Left ventricle myocardium inferior (tissue), 1 donor: ENCODE data around the gene PLA2G4A. TPM values are rescaled to one million over a fixed set of nuclear protein-coding genes. Genes with fewer than 3 reads are reported as not detected.
A peak's percentile ranks its signal among the peaks of the same experiment; 100 is the strongest.

Experiments
- DNase-seq: peaks from one replicate; pipeline ENCODE4 v3.0.0-alpha.2; 2020
- H3K27ac ChIP-seq: fragments of 200-600 bp; replicated peaks from 2 replicates; pipeline ENCODE4 v1.8.0; 2021
- H3K27me3 ChIP-seq: fragments of 200-600 bp; 2 replicates; pipeline ENCODE4 v1.8.0; 2021; ENCODE audit warnings: low read depth
- H3K36me3 ChIP-seq: fragments of 200-600 bp; 2 replicates; pipeline ENCODE4 v1.8.0; 2021
- H3K4me1 ChIP-seq: fragments of 200-600 bp; 2 replicates; pipeline ENCODE4 v1.8.0; 2021
- H3K4me3 ChIP-seq: fragments of 200-600 bp; 2 replicates; pipeline ENCODE4 v1.8.0; 2021; ENCODE audit warnings: mild to moderate bottlenecking, moderate library complexity
- H3K9me3 ChIP-seq: fragments of 200-600 bp; replicated peaks from 2 replicates; pipeline ENCODE4 v1.8.0; 2021
- CTCF ChIP-seq: fragments of 200-600 bp; IDR thresholded peaks from 2 replicates; pipeline ENCODE4 v1.8.0; 2021; ENCODE audit warnings: antibody characterized with exemption, mild to moderate bottlenecking, borderline replicate concordance
- intact Hi-C: fragments of 100-400 bp; cut with micrococcal nuclease; formaldehyde crosslinking; loops from one replicate; pipeline ENCODE4 v1.11.0; 2022
- long read RNA-seq: library from polyadenylated mRNA; unstranded; transcript quantifications from one replicate; pipeline ENCODE4 v2.0.0, GENCODE V29; 2021
- total RNA-seq: library from RNA; stranded (reverse); fragmentation: NEBNext Ultra II Directional; extraction: Animal tissue kit (Norgen Biotek cat#: 25700); gene quantifications from one replicate; pipeline ENCODE4 v1.2.1, GENCODE V29; 2021
- donor health status: DM: no; HTN: yes; CAD: no; lungs with severe emphysema.

Gene PLA2G4A
- 2.7 TPM for total RNA-seq
- long read RNA-seq, partial matches to known transcripts, result 0 of 3 reads
- long read RNA-seq, other reads (novel, unspliced or antisense), result 0 of 3 reads

- H3K36me3 ChIP-seq, result no peaks in the 10 kb centered on the region
- H3K4me3 ChIP-seq, result peak within 1 kb of the TSS; percentile 68
- DNase-seq, result peak; percentile 19
- H3K27me3 ChIP-seq, result no peaks in the 10 kb centered on the region
- H3K9me3 ChIP-seq, result no peaks in the 10 kb centered on the region
- intact Hi-C loops, result no loop called here
- H3K27ac ChIP-seq, result peak within 1 kb of the TSS; percentile 67
- no peak for TF ChIP-seq CTCF
- no peaks in the 10 kb centered on the region for H3K4me1 ChIP-seq
Observed at GRCh38 chr1:186828611-186829454, at the start of gene PLA2G4A. Gene PLA2G4A (plus strand): TSS chr1:186828949. CDS start chr1:186854355, 25,406 bp downstream.

GRCh38 chr1:186780076-186780475 lies 48.7 kb upstream of the PLA2G4A start:
- H3K27ac ChIP-seq, result no peak overlapping the region
- DNase-seq, result no peak
- no peak for TF ChIP-seq CTCF
- H3K36me3 ChIP-seq, result no peaks in the 10 kb centered on the region
- no peak overlapping the region for H3K4me3 ChIP-seq
- H3K4me1 ChIP-seq, result no peaks in the 10 kb centered on the region
- H3K27me3 ChIP-seq, result no peaks in the 10 kb centered on the region
- intact Hi-C loops, result no loop called here
- H3K9me3 ChIP-seq, result no peaks in the 10 kb centered on the region

- intact Hi-C loops, result no loop called here
- H3K4me1 ChIP-seq, result no peaks in the 10 kb centered on the region
- H3K36me3 ChIP-seq, result no peaks in the 10 kb centered on the region
- no peak for TF ChIP-seq CTCF
- no peak overlapping the region for H3K4me3 ChIP-seq
- no peaks in the 10 kb centered on the region for H3K9me3 ChIP-seq
- no peak overlapping the region for H3K27ac ChIP-seq
- no peak for DNase-seq
- H3K27me3 ChIP-seq, result no peaks in the 10 kb centered on the region
Observed at GRCh38 chr1:186781730-186782129, 47.0 kb upstream of the PLA2G4A start.

- no peaks in the 10 kb centered on the region for H3K36me3 ChIP-seq
- no peak overlapping the region for H3K4me3 ChIP-seq
- DNase-seq, result no peak
- H3K4me1 ChIP-seq, result no peaks in the 10 kb centered on the region
- no peaks in the 10 kb centered on the region for H3K27me3 ChIP-seq
- H3K27ac ChIP-seq, result no peak overlapping the region
- intact Hi-C loops, result no loop called here
- TF ChIP-seq CTCF, result no peak
- no peaks in the 10 kb centered on the region for H3K9me3 ChIP-seq
Observed at GRCh38 chr1:186782791-186783190, 46.0 kb upstream of the PLA2G4A start.

GRCh38 chr1:186783193-186783592 lies 45.6 kb upstream of the PLA2G4A start:
- Histone ChIP-seq H3K27ac (no peak overlapping the region), H3K27me3 (no peaks in the 10 kb centered on the region), H3K4me1 (no peaks in the 10 kb centered on the region), H3K9me3 (no peaks in the 10 kb centered on the region), H3K4me3 (no peak overlapping the region), H3K36me3 (no peaks in the 10 kb centered on the region)
- intact Hi-C loops, result no loop called here
- no peak for TF ChIP-seq CTCF
- no peak for DNase-seq
